ENCODE data around the gene CNTN5. TPM values are rescaled to one million over a fixed set of nuclear protein-coding genes. Genes with fewer than 3 reads are reported as not detected.

CNTN5 gene
- total and polyA plus RNA-seq, 2 donors (not counting 1 experiment from before 2014, with no cell fraction given): not detected

DNA sequence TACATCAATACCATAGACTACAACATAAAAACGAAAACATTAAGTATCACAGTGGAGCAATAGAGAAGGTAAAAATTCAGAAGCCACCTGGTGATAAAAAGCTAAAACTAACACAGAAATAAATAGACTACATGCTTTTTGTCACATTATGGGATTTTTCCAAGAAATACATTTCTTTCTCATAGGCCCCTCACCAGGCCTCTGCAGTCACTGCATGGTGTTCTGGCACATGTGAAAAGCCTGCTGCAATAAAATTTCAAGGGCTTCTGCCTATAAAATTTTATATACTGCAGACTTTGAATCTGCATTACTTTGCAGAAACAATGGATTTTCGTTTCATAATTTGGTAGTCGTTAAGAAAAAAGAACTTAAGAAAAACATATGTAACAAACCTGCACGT is 655.5 kb downstream of the CNTN5 start:
- Histone ChIP-seq H3K79me2 (ENCODE audit: control insufficient read depth, insufficient read depth, low read length) (no peaks in the 10 kb centered on the region), H3K4me1 (ENCODE audit: control insufficient read depth in 2 of 2, insufficient read depth in 2 of 2, low read length in 2 of 2) (no peaks in the 10 kb centered on the region), H3K36me3 (replicated peaks in 1 of 2; ENCODE audit: control extremely low read depth in 1 of 2, control insufficient read depth in 1 of 2, extremely low read depth in 1 of 2, insufficient read depth in 2 of 2, low read length in 1 of 2) (no peaks in the 10 kb centered on the region), H3K27me3 (replicated peaks in 1 of 4; ENCODE audit: control extremely low read depth in 1 of 4, control insufficient read depth in 3 of 4, insufficient read depth in 4 of 4, low read length in 3 of 4) (no peaks in the 10 kb centered on the region), H3K9me3 (ENCODE audit: control extremely low read depth in 1 of 3, control insufficient read depth in 2 of 3, insufficient read depth in 1 of 3, low read length in 2 of 3) (no peaks in the 10 kb centered on the region), H2AFZ (ENCODE audit: insufficient read depth, low read depth, low read length, poor library complexity, severe bottlenecking) (no peak overlapping the region), H4K20me1 (ENCODE audit: control insufficient read depth, insufficient read depth, low read length, poor library complexity, severe bottlenecking) (no peaks in the 10 kb centered on the region), H3K9ac (ENCODE audit: low read length) (no peak overlapping the region), H3K27ac (ENCODE audit: low read length in 2 of 2) (no peak overlapping the region), H3K4me3 (ENCODE audit: control extremely low read depth in 1 of 5, extremely low read depth in 1 of 5, insufficient read depth in 1 of 5, low read depth in 2 of 5, low read length in 4 of 5) (no peak overlapping the region), H3K4me2 (replicated peaks; ENCODE audit: low read depth, low read length, poor library complexity, severe bottlenecking) (no peak overlapping the region)
- no peak overlapping the region for H3K27ac Mint-ChIP-seq
- no peak overlapping the region for H3K4me3 Mint-ChIP-seq
- H3K9me3 Mint-ChIP-seq (ENCODE audit: insufficient read depth): peaks cover 7% of the 10 kb centered on the region
- no peak for ATAC-seq (ENCODE audit: low read depth)
- TF ChIP-seq CTCF (IDR thresholded peaks at IDR 0.05): no peak
- no peak for TF ChIP-seq EZH2 (IDR thresholded peaks at IDR 0.05; ENCODE audit: borderline replicate concordance, insufficient read depth, low read depth, low read length, poor library complexity, severe bottlenecking)
- intact Hi-C loops (cut with micrococcal nuclease): no loop called here
- no peaks in the 10 kb centered on the region for H3K27me3 Mint-ChIP-seq
- ChIA-PET CTCF (no interaction called here), POLR2A (no interaction called here)
- no peaks in the 10 kb centered on the region for H3K4me1 Mint-ChIP-seq
- no peak for DNase-seq
- no CpG with 5 or more reads among the region's 4 CpGs for WGBS (ENCODE audit: insufficient coverage)

DNA sequence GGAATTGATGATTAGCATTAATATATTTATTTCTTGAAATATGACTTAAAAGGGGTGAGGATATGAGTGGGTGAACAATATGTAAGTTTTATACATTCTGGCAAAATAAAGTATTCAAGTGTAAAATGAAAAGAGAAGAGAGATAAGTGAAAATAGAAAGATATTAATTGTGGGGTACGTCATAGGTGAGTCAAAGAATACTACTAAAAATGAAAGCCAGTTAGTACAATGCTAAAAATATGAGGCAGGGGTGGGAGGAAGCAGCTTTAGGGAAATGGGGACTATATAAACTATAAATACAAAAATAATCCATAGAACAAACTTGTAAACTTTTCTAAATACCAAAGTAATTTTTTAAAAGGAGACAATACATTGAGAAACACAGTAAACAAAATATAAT is 661.4 kb downstream of the CNTN5 start:
- no peak overlapping the region for H2AFZ ChIP-seq (ENCODE audit: insufficient read depth, low read depth, low read length, poor library complexity, severe bottlenecking)
- no peak for ATAC-seq (ENCODE audit: low read depth)
- Mint-ChIP-seq H3K27ac (no peak overlapping the region), H3K4me1 (no peaks in the 10 kb centered on the region), H3K9me3 (ENCODE audit: insufficient read depth) (no peaks in the 10 kb centered on the region), H3K27me3 (no peaks in the 10 kb centered on the region), H3K4me3 (no peak overlapping the region)
- WGBS (ENCODE audit: insufficient coverage): no CpG with 5 or more reads among the region's 1 CpG
- no peaks in the 10 kb centered on the region for H3K9me3 ChIP-seq (ENCODE audit: control extremely low read depth in 1 of 3, control insufficient read depth in 2 of 3, insufficient read depth in 1 of 3, low read length in 2 of 3)
- ChIA-PET POLR2A (no interaction called here), CTCF (no interaction called here)
- intact Hi-C loops (cut with micrococcal nuclease): no loop called here
- H3K79me2 ChIP-seq (ENCODE audit: control insufficient read depth, insufficient read depth, low read length): no peaks in the 10 kb centered on the region
- no peaks in the 10 kb centered on the region for H3K36me3 ChIP-seq (replicated peaks in 1 of 2; ENCODE audit: control extremely low read depth in 1 of 2, control insufficient read depth in 1 of 2, extremely low read depth in 1 of 2, insufficient read depth in 2 of 2, low read length in 1 of 2)
- H3K4me1 ChIP-seq (ENCODE audit: control insufficient read depth in 2 of 2, insufficient read depth in 2 of 2, low read length in 2 of 2): no peaks in the 10 kb centered on the region
- H3K27ac ChIP-seq (ENCODE audit: low read length in 2 of 2): no peak overlapping the region
- no peaks in the 10 kb centered on the region for H4K20me1 ChIP-seq (ENCODE audit: control insufficient read depth, insufficient read depth, low read length, poor library complexity, severe bottlenecking)
- H3K27me3 ChIP-seq (replicated peaks in 1 of 4; ENCODE audit: control extremely low read depth in 1 of 4, control insufficient read depth in 3 of 4, insufficient read depth in 4 of 4, low read length in 3 of 4): no peaks in the 10 kb centered on the region
- H3K9ac ChIP-seq (ENCODE audit: low read length): no peak overlapping the region
- no peak for DNase-seq
- TF ChIP-seq EZH2 (IDR thresholded peaks at IDR 0.05; ENCODE audit: borderline replicate concordance, insufficient read depth, low read depth, low read length, poor library complexity, severe bottlenecking) (no peak), CTCF (IDR thresholded peaks at IDR 0.05) (no peak)
- no peak overlapping the region for H3K4me3 ChIP-seq (ENCODE audit: control extremely low read depth in 1 of 5, extremely low read depth in 1 of 5, insufficient read depth in 1 of 5, low read depth in 2 of 5, low read length in 4 of 5)
- no peak overlapping the region for H3K4me2 ChIP-seq (replicated peaks; ENCODE audit: low read depth, low read length, poor library complexity, severe bottlenecking)

Data from B cell (primary cell).